ENCODE data around the gene MYNN. TPM values are rescaled to one million over a fixed set of nuclear protein-coding genes. Genes with fewer than 3 reads are reported as not detected.

Gene MYNN
- total and polyA plus RNA-seq, 9 of the 15 experiments (the other 6 are each of a cell fraction or from before 2014, with no cell fraction given): 10.4 to 35.7 (median 21.3) TPM

DNA sequence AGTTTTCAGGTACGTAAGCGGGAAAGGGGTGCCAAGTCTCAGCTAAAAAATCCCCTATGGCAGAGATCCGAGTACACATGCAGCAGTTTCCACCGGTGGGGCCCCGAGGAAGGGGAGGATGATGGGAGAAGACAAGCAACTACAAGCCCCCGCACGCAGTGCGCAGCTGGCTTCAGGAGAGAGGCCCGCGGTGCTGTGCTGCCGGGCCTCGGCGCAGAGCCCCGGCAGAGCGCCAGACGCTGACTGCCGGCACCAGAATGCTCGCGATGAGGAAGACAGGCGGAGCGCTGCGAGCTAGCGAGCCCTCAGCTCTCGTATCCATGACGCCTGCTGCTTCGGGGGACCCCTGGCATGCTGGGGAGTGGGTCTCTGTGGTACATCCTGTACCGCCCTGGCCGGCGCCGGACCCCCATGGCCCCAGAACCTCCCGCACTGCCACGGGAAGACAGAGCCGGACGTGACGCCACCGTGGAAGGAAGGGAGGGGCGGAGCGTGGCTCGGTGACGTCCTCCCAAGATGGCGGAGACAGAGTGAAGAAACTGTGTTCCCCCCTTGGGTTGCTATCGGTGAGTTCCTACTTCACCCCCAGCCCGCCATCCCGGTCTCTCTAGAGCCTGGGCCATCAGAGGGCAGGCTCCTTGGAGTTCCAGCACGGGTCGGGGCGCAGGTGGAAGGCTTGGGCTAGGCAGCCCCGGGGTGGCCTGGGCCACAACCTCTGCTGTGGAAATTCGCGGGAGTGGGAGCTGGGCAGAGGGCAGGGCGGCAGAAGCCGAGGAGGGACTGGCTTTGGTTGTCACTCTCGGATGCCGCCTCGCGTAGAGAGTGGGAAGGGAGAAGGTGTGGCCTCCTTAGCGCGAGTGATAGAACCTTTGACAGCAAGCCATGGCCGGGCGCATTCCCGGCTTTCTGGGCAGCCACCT lies at the start of gene MYNN (continued):
- TF ChIP-seq, protein P1, sequence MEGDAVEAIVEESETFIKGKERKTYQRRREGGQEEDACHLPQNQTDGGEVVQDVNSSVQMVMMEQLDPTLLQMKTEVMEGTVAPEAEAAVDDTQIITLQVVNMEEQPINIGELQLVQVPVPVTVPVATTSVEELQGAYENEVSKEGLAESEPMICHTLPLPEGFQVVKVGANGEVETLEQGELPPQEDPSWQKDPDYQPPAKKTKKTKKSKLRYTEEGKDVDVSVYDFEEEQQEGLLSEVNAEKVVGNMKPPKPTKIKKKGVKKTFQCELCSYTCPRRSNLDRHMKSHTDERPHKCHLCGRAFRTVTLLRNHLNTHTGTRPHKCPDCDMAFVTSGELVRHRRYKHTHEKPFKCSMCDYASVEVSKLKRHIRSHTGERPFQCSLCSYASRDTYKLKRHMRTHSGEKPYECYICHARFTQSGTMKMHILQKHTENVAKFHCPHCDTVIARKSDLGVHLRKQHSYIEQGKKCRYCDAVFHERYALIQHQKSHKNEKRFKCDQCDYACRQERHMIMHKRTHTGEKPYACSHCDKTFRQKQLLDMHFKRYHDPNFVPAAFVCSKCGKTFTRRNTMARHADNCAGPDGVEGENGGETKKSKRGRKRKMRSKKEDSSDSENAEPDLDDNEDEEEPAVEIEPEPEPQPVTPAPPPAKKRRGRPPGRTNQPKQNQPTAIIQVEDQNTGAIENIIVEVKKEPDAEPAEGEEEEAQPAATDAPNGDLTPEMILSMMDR (IDR thresholded peaks at IDR 0.05 in 2 of 3, conservative IDR thresholded peaks at IDR 0.05 in 1 of 3; ENCODE audit: insufficient read depth in 2 of 3, low read depth in 1 of 3, low read length in 3 of 3): peak; percentile 21 to 37 (median 29); a peak in 2 of 6 replicates
- no peak; the same call in 1 of the 2 replicates for TF ChIP-seq ZNF584 (CRISPR knock-in tag; IDR thresholded peaks at IDR 0.05; ENCODE audit: low read depth)
- no peak for TF ChIP-seq TCF7L2 (IDR thresholded peaks at IDR 0.05; ENCODE audit: low read depth, low read length)
- no peak for TF ChIP-seq MEF2A (IDR thresholded peaks at IDR 0.05; ENCODE audit: control insufficient read depth, low read depth, low read length)
- peak; percentile 37; the same call in 1 of the 2 replicates for TF ChIP-seq SMAD4 (CRISPR knock-in tag; conservative IDR thresholded peaks at IDR 0.05)
- peak; percentile 46; the same call in 1 of the 2 replicates for TF ChIP-seq CHD2 (IDR thresholded peaks at IDR 0.05; ENCODE audit: low read depth, low read length)
- TF ChIP-seq POLR2A (conservative IDR thresholded peaks at IDR 0.05): peak; percentile 99
- TF ChIP-seq ZNF140 (CRISPR knock-in tag; IDR thresholded peaks at IDR 0.05): no peak
- 0 out of 2 replicates have a peak, but pooled peaks have one; percentile 17 for TF ChIP-seq ZFP1 (CRISPR knock-in tag; IDR thresholded peaks at IDR 0.05)
- peak; percentile 51; the same call in 1 of the 2 replicates for TF ChIP-seq CBFB (CRISPR knock-in tag; IDR thresholded peaks at IDR 0.05)
- peak; percentile 88 for TF ChIP-seq KDM5B (IDR thresholded peaks at IDR 0.05; ENCODE audit: insufficient replicate concordance, low read depth, low read length)
- TF ChIP-seq, protein P2, sequence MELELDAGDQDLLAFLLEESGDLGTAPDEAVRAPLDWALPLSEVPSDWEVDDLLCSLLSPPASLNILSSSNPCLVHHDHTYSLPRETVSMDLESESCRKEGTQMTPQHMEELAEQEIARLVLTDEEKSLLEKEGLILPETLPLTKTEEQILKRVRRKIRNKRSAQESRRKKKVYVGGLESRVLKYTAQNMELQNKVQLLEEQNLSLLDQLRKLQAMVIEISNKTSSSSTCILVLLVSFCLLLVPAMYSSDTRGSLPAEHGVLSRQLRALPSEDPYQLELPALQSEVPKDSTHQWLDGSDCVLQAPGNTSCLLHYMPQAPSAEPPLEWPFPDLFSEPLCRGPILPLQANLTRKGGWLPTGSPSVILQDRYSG (tag; conservative IDR thresholded peaks at IDR 0.05; ENCODE audit: low read depth): peak; percentile 31; the same call in 1 of the 2 replicates
- TF ChIP-seq, protein P3, sequence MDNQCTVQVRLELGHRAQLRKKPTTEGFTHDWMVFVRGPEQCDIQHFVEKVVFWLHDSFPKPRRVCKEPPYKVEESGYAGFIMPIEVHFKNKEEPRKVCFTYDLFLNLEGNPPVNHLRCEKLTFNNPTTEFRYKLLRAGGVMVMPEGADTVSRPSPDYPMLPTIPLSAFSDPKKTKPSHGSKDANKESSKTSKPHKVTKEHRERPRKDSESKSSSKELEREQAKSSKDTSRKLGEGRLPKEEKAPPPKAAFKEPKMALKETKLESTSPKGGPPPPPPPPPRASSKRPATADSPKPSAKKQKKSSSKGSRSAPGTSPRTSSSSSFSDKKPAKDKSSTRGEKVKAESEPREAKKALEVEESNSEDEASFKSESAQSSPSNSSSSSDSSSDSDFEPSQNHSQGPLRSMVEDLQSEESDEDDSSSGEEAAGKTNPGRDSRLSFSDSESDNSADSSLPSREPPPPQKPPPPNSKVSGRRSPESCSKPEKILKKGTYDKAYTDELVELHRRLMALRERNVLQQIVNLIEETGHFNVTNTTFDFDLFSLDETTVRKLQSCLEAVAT (IDR thresholded peaks at IDR 0.05): no peak
- TF ChIP-seq, protein P4, sequence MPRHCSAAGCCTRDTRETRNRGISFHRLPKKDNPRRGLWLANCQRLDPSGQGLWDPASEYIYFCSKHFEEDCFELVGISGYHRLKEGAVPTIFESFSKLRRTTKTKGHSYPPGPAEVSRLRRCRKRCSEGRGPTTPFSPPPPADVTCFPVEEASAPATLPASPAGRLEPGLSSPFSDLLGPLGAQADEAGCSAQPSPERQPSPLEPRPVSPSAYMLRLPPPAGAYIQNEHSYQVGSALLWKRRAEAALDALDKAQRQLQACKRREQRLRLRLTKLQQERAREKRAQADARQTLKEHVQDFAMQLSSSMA (CRISPR knock-in tag; IDR thresholded peaks at IDR 0.05): peak; percentile 66; the same call in 1 of the 2 replicates
- TF ChIP-seq IFI16 (CRISPR knock-in tag; IDR thresholded peaks at IDR 0.05): no peak
- TF ChIP-seq, protein P5, sequence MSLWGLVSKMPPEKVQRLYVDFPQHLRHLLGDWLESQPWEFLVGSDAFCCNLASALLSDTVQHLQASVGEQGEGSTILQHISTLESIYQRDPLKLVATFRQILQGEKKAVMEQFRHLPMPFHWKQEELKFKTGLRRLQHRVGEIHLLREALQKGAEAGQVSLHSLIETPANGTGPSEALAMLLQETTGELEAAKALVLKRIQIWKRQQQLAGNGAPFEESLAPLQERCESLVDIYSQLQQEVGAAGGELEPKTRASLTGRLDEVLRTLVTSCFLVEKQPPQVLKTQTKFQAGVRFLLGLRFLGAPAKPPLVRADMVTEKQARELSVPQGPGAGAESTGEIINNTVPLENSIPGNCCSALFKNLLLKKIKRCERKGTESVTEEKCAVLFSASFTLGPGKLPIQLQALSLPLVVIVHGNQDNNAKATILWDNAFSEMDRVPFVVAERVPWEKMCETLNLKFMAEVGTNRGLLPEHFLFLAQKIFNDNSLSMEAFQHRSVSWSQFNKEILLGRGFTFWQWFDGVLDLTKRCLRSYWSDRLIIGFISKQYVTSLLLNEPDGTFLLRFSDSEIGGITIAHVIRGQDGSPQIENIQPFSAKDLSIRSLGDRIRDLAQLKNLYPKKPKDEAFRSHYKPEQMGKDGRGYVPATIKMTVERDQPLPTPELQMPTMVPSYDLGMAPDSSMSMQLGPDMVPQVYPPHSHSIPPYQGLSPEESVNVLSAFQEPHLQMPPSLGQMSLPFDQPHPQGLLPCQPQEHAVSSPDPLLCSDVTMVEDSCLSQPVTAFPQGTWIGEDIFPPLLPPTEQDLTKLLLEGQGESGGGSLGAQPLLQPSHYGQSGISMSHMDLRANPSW (CRISPR knock-in tag; IDR thresholded peaks at IDR 0.05): no peak
- TF ChIP-seq RBM34 (IDR thresholded peaks at IDR 0.05; ENCODE audit: borderline replicate concordance, insufficient read depth, low read length): no peak
- no peak; the same call in 1 of the 2 replicates for TF ChIP-seq RNF2 (IDR thresholded peaks at IDR 0.05)
- peak; percentile 24; the same call in 1 of the 2 replicates for TF ChIP-seq ZNF224 (CRISPR knock-in tag; IDR thresholded peaks at IDR 0.05)

All from K562 (cell line).